Right lobe of liver (tissue), 6 donors: ENCODE results near the gene MACROD2. TPM values are rescaled to one million over a fixed set of nuclear protein-coding genes. Genes with fewer than 3 reads are reported as not detected.

Experiments
- ATAC-seq, 4 donors: fragments of 200-7000 bp; cut with Tn5 transposase; one replicate each; pipeline ENCODE4 v1.9.1; 2020; ENCODE audit warnings: mild to moderate bottlenecking in 4 of 4, moderate library complexity in 4 of 4
- DNase-seq, 3 donors: peaks; one replicate each; pipeline ENCODE4 v3.0.0-alpha.2; 2020
- H3K27ac ChIP-seq, 3 donors: fragments of 200-600 bp; one replicate each; pipeline ENCODE4 v1.8.0; 2022
- H3K27me3 ChIP-seq, 2 donors: fragments of 200-600 bp; one replicate each; pipeline ENCODE4 v1.8.0; 2022
- H3K36me3 ChIP-seq, 4 donors: fragments of 200-600 bp; sonication (generic) in 1 of 4; one replicate each; pipeline versions ENCODE4 v1.5.1 to v1.8.0; 2017 to 2022; ENCODE audit warnings: control low read depth in 1 of 4
- H3K4me1 ChIP-seq, 4 donors: fragments of 200-600 bp; sonication (generic) in 1 of 4; one replicate each; pipeline versions ENCODE4 v1.5.1 to v1.8.0; 2017 to 2022; ENCODE audit warnings: control low read depth in 1 of 4
- H3K4me3 ChIP-seq, 3 donors: fragments of 200-600 bp; one replicate each; pipeline ENCODE4 v1.8.0; 2022
- H3K9me3 ChIP-seq, 4 donors: fragments of 200-600 bp; sonication (generic) in 1 of 4; one replicate each; pipeline versions ENCODE4 v1.5.1 to v1.8.0; 2017 to 2022; ENCODE audit warnings: control low read depth in 1 of 4
- CTCF ChIP-seq, 4 donors: fragments of 200-600 bp in 3 of 4; fragments of 450-650 bp in 1 of 4; IDR thresholded peaks; one replicate each; pipeline versions ENCODE4 v1.5.1 to v1.8.0; 2016 to 2022; ENCODE audit warnings: antibody characterized with exemption in 4 of 4, mild to moderate bottlenecking in 2 of 4
- POLR2A ChIP-seq: fragments of 450-650 bp; IDR thresholded peaks from one replicate; pipeline ENCODE4 v1.6.1; 2017; ENCODE audit warnings: antibody characterized with exemption, mild to moderate bottlenecking
- WGBS: methylation state at CpG from one replicate; pipeline ENCODE4 v1.1.6; 2018; ENCODE audit warnings: low coverage, low lambda C conversion rate; ENCODE audit not compliant: insufficient coverage; ENCODE audit errors: missing lambda C conversion rate; 5-methylcytosine and 5-hydroxymethylcytosine counted together
- intact Hi-C, 2 donors: fragments of 100-400 bp; cut with DNase I; formaldehyde crosslinking; loops; one replicate each; pipeline versions ENCODE4 v1.11.2 to v1.14.1; 2022
- total RNA-seq, 6 experiments: library from RNA; depleted of rRNA in 2 of 6; stranded (reverse); fragments of >200 nt in 2 of 6; fragmentation: NEBNext Ultra II Directional in 3 of 6; extraction: Animal tissue kit (Norgen Biotek cat#: 25700) in 3 of 6; gene quantifications; one replicate each; pipeline versions ENCODE4 v1.1.0 to v1.2.4, GENCODE V29; 2016 to 2023
- donor health status: DM: no; HTN: yes; CAD: no.
- donor health status: DM: no; HTN: no; CAD: no.
- donor health status: DM: no; HTN: no; CAD: no.
- donor health status: DM: no; HTN: yes; CAD: no.
- donor health status: DM: no; HTN: yes; CAD: no.

The MACROD2 gene
- total RNA-seq, 6 experiments from 2014 or later, result 1.2 to 5.5 (median 3.3) TPM

- DNase-seq (no peak), ATAC-seq (no peak)
- no peaks in the 10 kb centered on the region for H3K4me1 ChIP-seq
- H3K36me3 ChIP-seq, result no peaks in the 10 kb centered on the region
- intact Hi-C loops, result no loop called here
- H3K27me3 ChIP-seq, result no peaks in the 10 kb centered on the region
- H3K27ac ChIP-seq, result no peak overlapping the region
- TF ChIP-seq POLR2A (no peak), CTCF (IDR thresholded peaks at IDR 0.05) (no peak)
- no peak overlapping the region for H3K4me3 ChIP-seq
- H3K9me3 ChIP-seq, result no peaks in the 10 kb centered on the region
Observed at GRCh38 chr20:15111654-15112053, 1116.3 kb downstream of the MACROD2 start.

DNA sequence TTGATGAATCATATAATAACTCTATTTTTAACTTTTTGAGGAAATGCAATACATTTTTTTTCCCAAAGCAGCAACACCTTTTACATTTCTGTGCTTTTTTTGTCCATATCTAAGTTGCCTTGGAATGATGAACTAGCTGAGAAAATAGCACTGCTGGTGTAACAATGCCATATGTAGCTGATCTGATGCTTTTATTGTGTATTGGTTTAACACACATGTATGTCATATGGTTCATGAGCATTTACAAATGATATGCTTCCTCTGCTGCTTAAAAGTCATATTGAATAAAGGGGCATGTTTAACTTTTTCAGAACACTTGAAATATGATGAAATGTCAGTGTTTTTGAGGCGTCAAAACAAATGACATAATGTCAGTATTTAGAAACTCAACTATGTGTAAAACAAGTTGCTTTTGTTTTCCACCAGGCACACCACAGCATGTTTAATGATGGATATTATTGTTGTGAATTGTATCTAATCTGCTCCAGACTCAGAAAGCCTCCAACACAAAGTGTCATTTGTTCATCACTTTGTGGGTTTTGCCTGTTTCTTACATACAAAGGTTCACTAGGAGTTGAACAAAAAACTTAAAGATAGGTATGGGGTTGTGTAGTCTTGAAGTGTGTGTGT is 1117.9 kb downstream of the MACROD2 start:
- TF ChIP-seq CTCF (IDR thresholded peaks at IDR 0.05) (no peak), POLR2A (no peak)
- no peak overlapping the region for H3K4me3 ChIP-seq
- no peaks in the 10 kb centered on the region for H3K36me3 ChIP-seq
- intact Hi-C loops, result no loop called here
- no peaks in the 10 kb centered on the region for H3K4me1 ChIP-seq
- no peaks in the 10 kb centered on the region for H3K27me3 ChIP-seq
- WGBS, result 76% methylated on average over 1 of the region's 1 CpG
- no peaks in the 10 kb centered on the region for H3K9me3 ChIP-seq
- H3K27ac ChIP-seq, result no peak overlapping the region
- DNase-seq, result no peak
- ATAC-seq, result no peak

GRCh38 chr20:15119852-15120487 is 1124.7 kb downstream of the MACROD2 start:
- H3K4me1 ChIP-seq, result no peaks in the 10 kb centered on the region
- ATAC-seq, result no peak
- no peaks in the 10 kb centered on the region for H3K36me3 ChIP-seq
- H3K27me3 ChIP-seq, result no peaks in the 10 kb centered on the region
- intact Hi-C loops, result no loop called here
- H3K9me3 ChIP-seq, result no peaks in the 10 kb centered on the region
- no peak overlapping the region for H3K27ac ChIP-seq
- 56% methylated on average over 3 of the region's 4 CpGs for WGBS
- no peak for DNase-seq
- no peak for TF ChIP-seq POLR2A
- TF ChIP-seq CTCF (IDR thresholded peaks at IDR 0.05), result no peak
- no peak overlapping the region for H3K4me3 ChIP-seq

- WGBS, result 45% methylated on average over 1 of the region's 1 CpG
- Histone ChIP-seq H3K27ac (no peak overlapping the region), H3K9me3 (no peaks in the 10 kb centered on the region), H3K4me1 (no peaks in the 10 kb centered on the region), H3K4me3 (no peak overlapping the region), H3K36me3 (no peaks in the 10 kb centered on the region), H3K27me3 (no peaks in the 10 kb centered on the region)
- TF ChIP-seq CTCF (IDR thresholded peaks at IDR 0.05), result no peak
- no peak for TF ChIP-seq POLR2A
- intact Hi-C loops, result no loop called here
- no peak for ATAC-seq
- no peak for DNase-seq
Observed at GRCh38 chr20:15122613-15123012, 1127.3 kb downstream of the MACROD2 start.
